ES-I3 (cell line): Measurements from ENCODE around the gene RECQL5.

Experiments used
- H3K36me3 ChIP-seq: 2 replicates; pipeline ENCODE4 v1.6.1; 2013; ENCODE audit warnings: mild to moderate bottlenecking, low read length, control low read depth, moderate library complexity; ENCODE audit not compliant: insufficient read depth
- H3K4me1 ChIP-seq: 2 replicates; pipeline ENCODE4 v1.6.1; 2013; ENCODE audit warnings: mild to moderate bottlenecking, control low read depth, low read length; ENCODE audit not compliant: insufficient read depth
- H3K9ac ChIP-seq: 2 replicates; pipeline ENCODE4 v1.6.1; 2013; ENCODE audit warnings: low read depth, mild to moderate bottlenecking, low read length, moderate library complexity
- H3K9me3 ChIP-seq: 2 replicates; pipeline ENCODE4 v1.6.1; 2013; ENCODE audit warnings: mild to moderate bottlenecking, low read length, moderate library complexity; ENCODE audit not compliant: control insufficient read depth, insufficient read depth

The RECQL5 gene

DNA sequence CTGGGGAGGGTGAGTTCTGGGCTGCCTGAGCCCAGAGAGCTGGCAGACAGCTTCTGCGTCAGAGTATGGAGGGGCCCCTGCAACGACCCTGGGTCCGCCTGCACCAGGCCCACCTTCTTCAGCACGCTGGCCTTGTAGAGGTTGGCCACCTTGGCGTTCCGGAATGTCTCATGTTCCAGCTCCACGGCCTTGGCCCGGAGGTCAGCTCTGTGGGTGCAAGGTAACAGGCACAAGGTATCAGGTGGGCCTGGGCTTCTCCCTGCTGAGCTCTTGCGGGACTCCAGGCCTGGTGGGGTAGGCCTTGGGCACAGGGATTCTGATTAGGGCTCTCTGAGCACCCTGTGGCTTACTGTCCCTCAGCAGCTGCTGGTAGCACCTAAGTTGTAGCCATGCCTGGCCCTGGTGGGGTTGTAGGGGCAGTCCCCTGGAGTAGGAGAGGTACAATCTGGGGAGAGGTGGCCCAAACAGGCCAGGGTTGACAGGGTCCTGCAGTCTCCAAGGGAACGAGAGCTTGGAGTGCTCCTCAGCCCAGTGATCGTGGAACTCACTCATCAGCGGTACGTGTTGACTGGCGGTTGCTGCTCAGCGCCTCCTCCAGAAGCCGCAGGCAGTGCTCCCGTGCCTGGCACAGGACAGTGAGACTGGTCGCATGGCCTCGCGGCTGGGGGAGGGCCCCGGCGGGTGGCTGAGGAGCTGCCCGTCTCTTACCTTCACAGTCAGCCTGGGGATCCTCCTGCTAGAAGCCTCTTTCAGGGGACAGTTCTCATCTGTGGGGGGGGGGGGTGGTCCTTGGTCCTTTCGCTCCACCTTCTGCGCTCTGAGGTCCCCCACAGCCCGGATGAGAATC is 36.7 kb downstream of the RECQL5 start:
- Histone ChIP-seq H3K9ac (no peak overlapping the region), H3K36me3 (no peaks in the 10 kb centered on the region; the same call in 1 of the 2 replicates), H3K4me1 (peaks cover 12% of the 10 kb centered on the region), H3K9me3 (no peaks in the 10 kb centered on the region)

DNA sequence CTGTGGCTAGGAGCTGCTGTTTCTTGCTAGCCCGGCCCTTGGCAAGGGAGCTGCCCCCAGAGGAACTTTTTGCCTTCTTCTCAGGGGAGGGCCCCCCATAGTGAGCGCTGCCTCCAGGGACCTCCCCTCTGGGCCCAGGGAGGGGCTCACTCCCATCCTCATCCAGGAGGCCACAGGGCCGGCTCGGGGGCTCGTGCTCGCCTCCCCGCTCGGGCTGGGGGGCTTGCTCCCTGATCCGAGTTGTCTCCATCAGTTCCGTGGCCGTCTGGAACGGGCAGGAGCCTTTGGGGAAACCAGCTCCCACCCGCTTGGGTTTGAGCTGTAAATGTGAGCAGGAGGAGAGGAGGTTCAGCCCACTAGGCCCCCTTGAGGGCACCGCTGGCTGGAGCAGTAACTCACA is 37.8 kb downstream of the RECQL5 start:
- Histone ChIP-seq H3K4me1 (peaks cover 10% of the 10 kb centered on the region), H3K9me3 (no peaks in the 10 kb centered on the region), H3K9ac (no peak overlapping the region), H3K36me3 (no peaks in the 10 kb centered on the region; the same call in 1 of the 2 replicates)

DNA sequence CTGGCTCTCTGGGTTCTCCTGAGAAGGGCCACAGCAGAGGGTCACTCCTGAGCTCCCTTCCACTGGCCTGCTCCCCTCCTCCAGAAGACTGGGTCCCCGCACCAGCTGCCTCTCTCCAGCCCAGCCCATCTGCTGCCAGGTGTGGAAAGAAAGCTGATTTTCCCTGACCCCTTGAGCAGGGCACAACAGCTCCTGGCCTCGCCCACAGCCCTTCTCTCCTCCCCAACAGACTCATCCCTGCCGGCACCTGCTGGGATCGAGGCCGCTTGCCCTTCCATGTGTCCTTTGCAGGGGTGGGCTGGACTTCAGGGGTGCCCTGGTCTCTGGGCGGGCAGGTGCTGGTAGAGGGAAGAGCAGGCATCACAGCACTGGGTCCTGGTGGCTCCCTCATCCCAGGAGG is 38.5 kb downstream of the RECQL5 start:
- Histone ChIP-seq H3K9ac (no peak overlapping the region), H3K9me3 (no peaks in the 10 kb centered on the region), H3K36me3 (no peaks in the 10 kb centered on the region; the same call in 1 of the 2 replicates), H3K4me1 (peaks cover 5% of the 10 kb centered on the region)

DNA sequence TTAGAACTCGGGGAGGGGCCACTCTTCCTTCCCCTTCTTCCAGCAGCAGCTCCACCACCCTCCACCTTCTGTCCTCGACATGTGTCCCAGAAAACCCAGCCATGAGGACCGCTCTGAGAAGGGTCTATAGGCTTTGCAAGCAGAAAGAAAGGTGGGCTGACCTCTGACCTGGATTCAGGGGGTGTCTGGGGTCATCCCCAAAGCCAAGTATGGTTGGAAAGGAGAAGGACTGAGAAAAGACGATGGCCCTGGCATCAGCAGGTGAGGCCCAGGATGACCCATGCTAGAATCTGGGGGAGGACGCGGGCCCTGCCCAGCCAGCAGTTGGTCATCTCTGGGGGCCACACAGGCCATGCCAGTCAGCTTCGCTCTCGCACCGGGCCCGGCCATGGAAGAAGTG is 39.9 kb downstream of the RECQL5 start:
- Histone ChIP-seq H3K36me3 (no peaks in the 10 kb centered on the region; the same call in 1 of the 2 replicates), H3K4me1 (no peaks in the 10 kb centered on the region), H3K9me3 (no peaks in the 10 kb centered on the region), H3K9ac (no peak overlapping the region)

GRCh38 chr17:75626496-75627038 is 40.4 kb downstream of the RECQL5 start:
- no peaks in the 10 kb centered on the region for H3K9me3 ChIP-seq
- H3K9ac ChIP-seq, result no peak overlapping the region
- H3K4me1 ChIP-seq, result no peaks in the 10 kb centered on the region
- no peaks in the 10 kb centered on the region; the same call in 1 of the 2 replicates for H3K36me3 ChIP-seq

DNA sequence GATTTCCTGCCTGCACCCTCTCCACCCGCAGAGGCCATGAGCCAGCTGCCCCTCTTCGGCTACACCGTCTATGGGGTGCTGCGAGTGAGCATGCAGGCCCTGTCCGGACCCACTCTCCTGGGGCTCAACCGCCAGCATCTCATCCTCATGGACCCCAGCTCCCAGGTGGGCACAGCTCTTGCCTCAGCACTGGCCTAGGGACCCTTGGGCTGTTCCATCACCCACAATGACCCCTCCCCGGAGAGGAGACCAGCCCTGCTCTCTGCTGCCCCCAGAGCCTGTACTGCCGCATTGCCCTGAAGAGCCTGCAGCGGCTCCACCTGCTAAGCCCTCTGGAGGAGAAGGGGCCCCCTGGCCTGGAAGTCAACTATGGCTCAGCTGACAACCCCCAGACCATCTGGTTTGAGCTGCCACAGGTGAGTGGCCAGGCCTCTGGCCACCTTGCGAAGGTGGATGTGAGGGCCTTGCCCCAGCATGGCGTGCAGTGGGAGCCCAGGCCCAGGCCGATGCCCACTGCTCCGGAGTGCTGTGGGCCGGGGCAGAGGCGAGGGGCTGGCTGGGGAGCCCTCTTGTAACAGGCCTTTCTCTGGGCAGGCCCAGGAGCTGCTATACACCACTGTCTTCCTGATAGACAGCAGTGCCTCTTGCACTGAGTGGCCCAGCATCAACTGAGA is 41.0 kb downstream of the RECQL5 start:
- Histone ChIP-seq H3K9me3 (no peaks in the 10 kb centered on the region), H3K9ac (no peak overlapping the region), H3K4me1 (no peaks in the 10 kb centered on the region), H3K36me3 (no peaks in the 10 kb centered on the region)

DNA sequence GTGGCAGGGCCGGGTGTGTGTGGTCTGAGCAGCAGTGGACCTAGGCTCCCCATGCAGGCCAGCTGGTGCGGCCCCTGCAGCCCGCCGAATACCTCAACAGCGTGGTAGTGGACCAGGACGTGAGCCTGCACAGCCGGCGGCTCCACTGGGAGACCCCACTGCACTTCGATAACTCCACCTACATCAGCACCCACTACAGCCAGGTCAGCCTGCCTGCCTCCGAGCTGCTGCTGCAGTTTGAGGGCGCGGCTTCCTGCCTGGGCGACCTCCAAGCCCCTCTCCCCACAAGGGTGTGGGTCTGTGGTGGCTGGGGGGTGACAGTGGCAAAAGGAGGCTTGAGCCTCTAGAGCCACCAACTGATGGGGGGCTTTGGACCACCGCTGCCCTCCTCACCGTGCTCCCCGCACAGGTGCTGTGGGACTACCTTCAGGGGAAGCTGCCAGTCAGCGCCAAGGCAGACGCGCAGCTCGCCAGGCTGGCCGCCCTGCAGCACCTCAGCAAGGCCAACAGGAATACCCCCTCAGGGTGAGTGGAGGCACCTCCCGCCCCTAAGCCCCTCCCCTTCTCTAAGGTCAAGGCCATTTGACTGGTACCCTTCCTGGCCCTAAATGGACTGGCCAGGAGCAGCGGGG is 42.1 kb downstream of the RECQL5 start:
- no peaks in the 10 kb centered on the region for H3K4me1 ChIP-seq
- H3K36me3 ChIP-seq, result no peaks in the 10 kb centered on the region
- no peaks in the 10 kb centered on the region for H3K9me3 ChIP-seq
- no peak overlapping the region for H3K9ac ChIP-seq

- Histone ChIP-seq H3K9ac (no peak overlapping the region), H3K9me3 (no peaks in the 10 kb centered on the region), H3K36me3 (no peaks in the 10 kb centered on the region), H3K4me1 (no peaks in the 10 kb centered on the region)
These were observed 42.9 kb downstream of the RECQL5 start for GRCh38 chr17:75624021-75624420.

- no peaks in the 10 kb centered on the region for H3K9me3 ChIP-seq
- no peaks in the 10 kb centered on the region for H3K4me1 ChIP-seq
- H3K9ac ChIP-seq, result no peak overlapping the region
- no peaks in the 10 kb centered on the region for H3K36me3 ChIP-seq
These were observed 43.6 kb downstream of the RECQL5 start for GRCh38 chr17:75623386-75623785.

DNA sequence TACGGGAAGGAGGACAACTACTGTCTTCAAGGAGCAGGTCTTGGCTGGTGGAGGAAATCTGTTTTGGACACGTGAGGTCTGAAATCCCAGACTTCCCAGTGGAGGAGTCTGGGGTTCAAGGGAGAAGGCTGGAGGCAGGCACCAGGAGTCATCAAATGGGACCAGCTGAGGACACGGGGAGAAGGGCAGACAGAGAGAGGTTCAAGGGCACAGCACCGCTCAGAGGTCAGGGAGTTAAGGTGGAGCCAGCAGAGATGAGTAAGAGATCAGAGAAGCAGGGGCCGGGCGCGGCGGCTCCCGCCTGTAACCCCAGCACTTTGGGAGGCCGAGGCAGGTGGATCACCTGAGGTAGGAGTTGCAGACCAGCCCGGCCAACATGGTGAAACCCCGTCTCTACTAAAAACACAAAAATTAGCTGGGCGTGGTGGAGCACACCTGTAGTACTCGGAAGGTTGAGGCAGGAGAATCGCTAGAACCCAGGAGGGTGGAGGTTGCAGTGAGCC is 44.1 kb downstream of the RECQL5 start:
- Histone ChIP-seq H3K36me3 (no peaks in the 10 kb centered on the region), H3K9ac (no peak overlapping the region), H3K9me3 (no peaks in the 10 kb centered on the region), H3K4me1 (no peaks in the 10 kb centered on the region)

GRCh38 chr17:75622076-75622475 is 44.9 kb downstream of the RECQL5 start:
- no peak overlapping the region for H3K9ac ChIP-seq
- no peaks in the 10 kb centered on the region for H3K4me1 ChIP-seq
- H3K36me3 ChIP-seq, result no peaks in the 10 kb centered on the region
- no peaks in the 10 kb centered on the region for H3K9me3 ChIP-seq

DNA sequence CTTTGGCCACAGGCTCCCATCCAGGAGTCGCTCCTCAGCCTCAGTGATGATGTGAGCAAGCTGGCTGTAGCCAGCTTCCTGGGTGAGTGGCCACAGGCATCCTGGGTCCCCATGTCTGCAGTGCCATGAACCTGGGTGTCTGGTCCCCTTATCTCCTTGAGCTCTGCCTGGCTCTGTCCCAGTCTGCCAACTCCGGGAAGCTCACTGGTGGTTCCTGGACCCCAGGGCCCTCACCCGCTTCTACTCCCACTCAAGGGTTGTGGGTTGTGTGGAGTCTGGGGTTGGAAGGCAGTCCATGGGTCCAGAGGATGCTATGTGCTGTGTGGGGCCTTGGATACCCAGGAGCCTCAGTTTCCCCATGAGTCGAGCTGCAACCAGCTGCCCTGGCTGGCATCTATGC is 45.5 kb downstream of the RECQL5 start:
- Histone ChIP-seq H3K9me3 (no peaks in the 10 kb centered on the region), H3K4me1 (no peaks in the 10 kb centered on the region), H3K9ac (no peak overlapping the region), H3K36me3 (no peaks in the 10 kb centered on the region)

DNA sequence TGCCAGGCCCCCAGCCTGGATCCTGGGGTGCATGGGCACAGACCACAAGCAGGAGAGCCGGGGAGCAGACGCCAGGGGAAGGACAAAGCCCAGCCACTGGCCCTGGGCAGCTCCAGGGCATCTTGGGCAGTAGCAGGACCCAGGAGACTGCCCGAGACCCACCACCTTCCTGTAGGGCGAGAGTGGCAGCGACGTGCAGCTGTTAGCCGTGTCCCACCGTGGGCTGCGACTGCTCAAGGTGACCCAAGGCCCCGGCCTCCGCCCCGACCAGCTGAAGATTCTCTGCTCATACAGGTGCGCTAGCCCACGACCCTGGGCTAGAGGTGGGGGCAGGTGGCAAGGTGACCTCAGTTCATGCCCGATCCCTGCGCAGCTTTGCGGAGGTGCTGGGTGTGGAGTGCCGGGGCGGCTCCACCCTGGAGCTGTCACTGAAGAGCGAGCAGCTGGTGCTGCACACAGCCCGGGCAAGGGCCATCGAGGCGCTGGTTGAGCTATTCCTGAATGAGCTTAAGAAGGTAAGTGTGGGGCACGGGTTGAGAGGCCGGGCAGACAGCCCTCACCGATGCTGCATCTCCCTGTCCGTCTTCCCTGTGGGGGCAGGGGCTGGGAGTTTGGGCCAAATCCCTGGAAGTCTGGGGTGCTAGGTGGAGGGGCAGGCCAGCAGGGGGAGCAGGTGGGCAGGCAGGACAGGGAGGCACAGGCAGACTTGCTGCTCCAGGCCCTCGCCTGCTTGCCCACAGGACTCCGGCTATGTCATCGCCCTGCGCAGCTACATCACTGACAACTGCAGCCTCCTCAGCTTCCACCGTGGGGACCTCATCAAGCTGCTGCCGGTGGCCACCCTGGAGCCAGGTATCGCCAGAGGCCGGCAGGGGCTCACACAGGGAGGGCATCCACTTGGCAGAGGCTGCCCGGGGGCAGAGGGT is 47.2 kb downstream of the RECQL5 start:
- no peaks in the 10 kb centered on the region for H3K4me1 ChIP-seq
- H3K9me3 ChIP-seq, result no peaks in the 10 kb centered on the region
- H3K36me3 ChIP-seq, result no peaks in the 10 kb centered on the region
- no peak overlapping the region for H3K9ac ChIP-seq
